Measurements from ENCODE around the gene MUC6. TPM values are rescaled to one million over a fixed set of nuclear protein-coding genes. Genes with fewer than 3 reads are reported as not detected.
A peak's percentile ranks its signal among the peaks of the same experiment; 100 is the strongest.

Gene MUC6
- polyA plus RNA-seq, 1 of the 3 experiments (the other 2 are of a cell fraction): not detected

DNA sequence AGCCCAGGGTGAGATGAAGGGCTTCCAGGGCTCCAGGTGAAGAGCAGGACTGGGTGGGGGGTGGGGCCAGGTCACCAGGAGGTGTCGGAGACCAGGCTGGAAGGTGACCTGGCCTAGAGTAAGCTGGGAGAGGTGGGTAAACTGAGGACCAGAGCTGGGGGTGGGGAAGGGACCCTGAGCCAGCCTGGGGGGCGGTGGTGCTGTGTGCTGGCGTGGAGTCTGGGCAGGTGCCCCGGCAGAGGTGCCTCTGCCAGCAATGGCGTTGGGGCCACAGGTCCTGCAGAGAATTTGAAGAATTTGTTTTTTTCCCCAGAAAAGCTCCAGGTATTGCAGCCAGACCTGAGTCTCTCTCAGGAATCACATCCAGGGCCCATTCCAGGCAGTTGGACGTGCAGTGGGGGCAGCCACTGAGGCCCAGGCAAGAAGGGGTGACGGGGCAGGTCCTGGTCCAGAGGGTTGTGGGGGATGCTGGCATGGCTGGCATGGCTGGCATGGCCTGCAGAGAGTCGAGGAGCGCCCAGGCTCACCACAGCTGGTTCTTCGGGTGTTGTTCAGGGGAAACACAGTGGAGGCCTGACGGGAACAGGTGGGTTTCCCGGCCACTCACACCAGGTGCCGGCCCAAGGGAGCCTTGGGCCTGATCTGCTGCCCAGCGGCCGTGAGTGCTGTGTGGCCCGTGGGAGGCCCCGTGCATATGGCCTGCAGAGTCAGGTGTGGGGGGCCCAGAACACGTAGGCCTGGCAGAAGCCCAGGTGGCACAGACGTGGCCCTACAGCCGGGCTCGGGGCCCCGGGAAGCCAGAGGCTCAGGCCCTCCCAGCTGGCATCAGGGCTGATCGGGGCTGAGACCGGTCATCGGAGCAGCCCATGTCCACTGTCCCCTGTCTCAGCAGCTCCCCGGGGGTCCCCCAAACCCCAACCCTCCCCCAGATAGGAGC is 6.4 kb upstream of the MUC6 start:
- no peaks in the 10 kb centered on the region for H3F3A ChIP-seq (replicated peaks; ENCODE audit: insufficient read depth)
- TF ChIP-seq, protein P1, sequence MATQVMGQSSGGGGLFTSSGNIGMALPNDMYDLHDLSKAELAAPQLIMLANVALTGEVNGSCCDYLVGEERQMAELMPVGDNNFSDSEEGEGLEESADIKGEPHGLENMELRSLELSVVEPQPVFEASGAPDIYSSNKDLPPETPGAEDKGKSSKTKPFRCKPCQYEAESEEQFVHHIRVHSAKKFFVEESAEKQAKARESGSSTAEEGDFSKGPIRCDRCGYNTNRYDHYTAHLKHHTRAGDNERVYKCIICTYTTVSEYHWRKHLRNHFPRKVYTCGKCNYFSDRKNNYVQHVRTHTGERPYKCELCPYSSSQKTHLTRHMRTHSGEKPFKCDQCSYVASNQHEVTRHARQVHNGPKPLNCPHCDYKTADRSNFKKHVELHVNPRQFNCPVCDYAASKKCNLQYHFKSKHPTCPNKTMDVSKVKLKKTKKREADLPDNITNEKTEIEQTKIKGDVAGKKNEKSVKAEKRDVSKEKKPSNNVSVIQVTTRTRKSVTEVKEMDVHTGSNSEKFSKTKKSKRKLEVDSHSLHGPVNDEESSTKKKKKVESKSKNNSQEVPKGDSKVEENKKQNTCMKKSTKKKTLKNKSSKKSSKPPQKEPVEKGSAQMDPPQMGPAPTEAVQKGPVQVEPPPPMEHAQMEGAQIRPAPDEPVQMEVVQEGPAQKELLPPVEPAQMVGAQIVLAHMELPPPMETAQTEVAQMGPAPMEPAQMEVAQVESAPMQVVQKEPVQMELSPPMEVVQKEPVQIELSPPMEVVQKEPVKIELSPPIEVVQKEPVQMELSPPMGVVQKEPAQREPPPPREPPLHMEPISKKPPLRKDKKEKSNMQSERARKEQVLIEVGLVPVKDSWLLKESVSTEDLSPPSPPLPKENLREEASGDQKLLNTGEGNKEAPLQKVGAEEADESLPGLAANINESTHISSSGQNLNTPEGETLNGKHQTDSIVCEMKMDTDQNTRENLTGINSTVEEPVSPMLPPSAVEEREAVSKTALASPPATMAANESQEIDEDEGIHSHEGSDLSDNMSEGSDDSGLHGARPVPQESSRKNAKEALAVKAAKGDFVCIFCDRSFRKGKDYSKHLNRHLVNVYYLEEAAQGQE (IDR thresholded peaks at IDR 0.05; ENCODE audit: low read depth, low read length): no peak
- no peak for TF ChIP-seq FOXJ3 (CRISPR knock-in tag; IDR thresholded peaks at IDR 0.05)
- TF ChIP-seq, protein P2, sequence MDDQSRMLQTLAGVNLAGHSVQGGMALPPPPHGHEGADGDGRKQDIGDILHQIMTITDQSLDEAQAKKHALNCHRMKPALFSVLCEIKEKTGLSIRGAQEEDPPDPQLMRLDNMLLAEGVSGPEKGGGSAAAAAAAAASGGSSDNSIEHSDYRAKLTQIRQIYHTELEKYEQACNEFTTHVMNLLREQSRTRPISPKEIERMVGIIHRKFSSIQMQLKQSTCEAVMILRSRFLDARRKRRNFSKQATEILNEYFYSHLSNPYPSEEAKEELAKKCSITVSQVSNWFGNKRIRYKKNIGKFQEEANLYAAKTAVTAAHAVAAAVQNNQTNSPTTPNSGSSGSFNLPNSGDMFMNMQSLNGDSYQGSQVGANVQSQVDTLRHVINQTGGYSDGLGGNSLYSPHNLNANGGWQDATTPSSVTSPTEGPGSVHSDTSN (IDR thresholded peaks at IDR 0.05): no peak
- no peak for TF ChIP-seq POLR2AphosphoS5 (IDR thresholded peaks at IDR 0.05; ENCODE audit: low read depth, low read length)
- no peak for TF ChIP-seq MEF2A (IDR thresholded peaks at IDR 0.05; ENCODE audit: borderline replicate concordance, low read depth)
- no peak for TF ChIP-seq RXRA (IDR thresholded peaks at IDR 0.05; ENCODE audit: borderline replicate concordance, low read depth)
- no peak for TF ChIP-seq JUND (IDR thresholded peaks at IDR 0.05)
- TF ChIP-seq NFIC (IDR thresholded peaks at IDR 0.05; ENCODE audit: borderline replicate concordance): no peak
- no peak for TF ChIP-seq RFX5 (IDR thresholded peaks at IDR 0.05; ENCODE audit: low read length)
- TF ChIP-seq TEAD4 (IDR thresholded peaks at IDR 0.05; ENCODE audit: borderline replicate concordance, insufficient read depth): no peak
- no peak for TF ChIP-seq MXI1 (IDR thresholded peaks at IDR 0.05; ENCODE audit: low read depth, low read length)
- TF ChIP-seq SIN3A (IDR thresholded peaks at IDR 0.05; ENCODE audit: borderline replicate concordance, low read depth, low read length): no peak
- no peak for TF ChIP-seq ELF1 (IDR thresholded peaks at IDR 0.05)
- no peak for TF ChIP-seq EZH2phosphoT487 (IDR thresholded peaks at IDR 0.05; ENCODE audit: borderline replicate concordance, low read depth)
- TF ChIP-seq, protein P3, sequence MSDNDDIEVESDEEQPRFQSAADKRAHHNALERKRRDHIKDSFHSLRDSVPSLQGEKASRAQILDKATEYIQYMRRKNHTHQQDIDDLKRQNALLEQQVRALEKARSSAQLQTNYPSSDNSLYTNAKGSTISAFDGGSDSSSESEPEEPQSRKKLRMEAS (IDR thresholded peaks at IDR 0.05; ENCODE audit: low read depth): no peak
- TF ChIP-seq FOXM1 (IDR thresholded peaks at IDR 0.05; ENCODE audit: low read depth): no peak
- TF ChIP-seq EP300 (IDR thresholded peaks at IDR 0.05; ENCODE audit: borderline replicate concordance in 1 of 2, low read depth in 1 of 2, low read length in 1 of 2): no peak
- TF ChIP-seq GABPA (IDR thresholded peaks at IDR 0.05; ENCODE audit: low read depth): no peak
- TF ChIP-seq, protein P4, sequence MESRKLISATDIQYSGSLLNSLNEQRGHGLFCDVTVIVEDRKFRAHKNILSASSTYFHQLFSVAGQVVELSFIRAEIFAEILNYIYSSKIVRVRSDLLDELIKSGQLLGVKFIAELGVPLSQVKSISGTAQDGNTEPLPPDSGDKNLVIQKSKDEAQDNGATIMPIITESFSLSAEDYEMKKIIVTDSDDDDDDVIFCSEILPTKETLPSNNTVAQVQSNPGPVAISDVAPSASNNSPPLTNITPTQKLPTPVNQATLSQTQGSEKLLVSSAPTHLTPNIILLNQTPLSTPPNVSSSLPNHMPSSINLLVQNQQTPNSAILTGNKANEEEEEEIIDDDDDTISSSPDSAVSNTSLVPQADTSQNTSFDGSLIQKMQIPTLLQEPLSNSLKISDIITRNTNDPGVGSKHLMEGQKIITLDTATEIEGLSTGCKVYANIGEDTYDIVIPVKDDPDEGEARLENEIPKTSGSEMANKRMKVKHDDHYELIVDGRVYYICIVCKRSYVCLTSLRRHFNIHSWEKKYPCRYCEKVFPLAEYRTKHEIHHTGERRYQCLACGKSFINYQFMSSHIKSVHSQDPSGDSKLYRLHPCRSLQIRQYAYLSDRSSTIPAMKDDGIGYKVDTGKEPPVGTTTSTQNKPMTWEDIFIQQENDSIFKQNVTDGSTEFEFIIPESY (IDR thresholded peaks at IDR 0.05; ENCODE audit: borderline replicate concordance, low read depth): no peak
- TF ChIP-seq, protein P5, sequence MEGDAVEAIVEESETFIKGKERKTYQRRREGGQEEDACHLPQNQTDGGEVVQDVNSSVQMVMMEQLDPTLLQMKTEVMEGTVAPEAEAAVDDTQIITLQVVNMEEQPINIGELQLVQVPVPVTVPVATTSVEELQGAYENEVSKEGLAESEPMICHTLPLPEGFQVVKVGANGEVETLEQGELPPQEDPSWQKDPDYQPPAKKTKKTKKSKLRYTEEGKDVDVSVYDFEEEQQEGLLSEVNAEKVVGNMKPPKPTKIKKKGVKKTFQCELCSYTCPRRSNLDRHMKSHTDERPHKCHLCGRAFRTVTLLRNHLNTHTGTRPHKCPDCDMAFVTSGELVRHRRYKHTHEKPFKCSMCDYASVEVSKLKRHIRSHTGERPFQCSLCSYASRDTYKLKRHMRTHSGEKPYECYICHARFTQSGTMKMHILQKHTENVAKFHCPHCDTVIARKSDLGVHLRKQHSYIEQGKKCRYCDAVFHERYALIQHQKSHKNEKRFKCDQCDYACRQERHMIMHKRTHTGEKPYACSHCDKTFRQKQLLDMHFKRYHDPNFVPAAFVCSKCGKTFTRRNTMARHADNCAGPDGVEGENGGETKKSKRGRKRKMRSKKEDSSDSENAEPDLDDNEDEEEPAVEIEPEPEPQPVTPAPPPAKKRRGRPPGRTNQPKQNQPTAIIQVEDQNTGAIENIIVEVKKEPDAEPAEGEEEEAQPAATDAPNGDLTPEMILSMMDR (IDR thresholded peaks at IDR 0.05): no peak
- H3K4me1 ChIP-seq (ENCODE audit: control insufficient read depth in 1 of 2, insufficient read depth in 2 of 2, low read depth in 1 of 2, low read length in 1 of 2): peaks cover 0 to 7% of the 10 kb centered on the region in 2 experiments; a peak in 1 of 4 replicates
- H3K4me2 ChIP-seq: no peak overlapping the region
- ChIA-PET POLR2A (no interaction called here), CTCF (interaction anchor here (1.5 to 4.3 kb wide), 3 partner anchors 8 to 195 kb away, joined by 4 to 25 read pairs (median 16); partner anchors contain the start of gene AP2A2)
- H3K4me3 ChIP-seq (ENCODE audit: low read depth in 2 of 2, low read length in 1 of 2): no peak overlapping the region
- H4K20me1 ChIP-seq (ENCODE audit: insufficient read depth): no peaks in the 10 kb centered on the region
- H3K79me2 ChIP-seq (ENCODE audit: insufficient read depth): no peaks in the 10 kb centered on the region
- H3K9ac ChIP-seq: no peak overlapping the region
- H3K9me2 ChIP-seq: no peaks in the 10 kb centered on the region
- 59% methylated on average over 7 of the region's 26 CpGs for WGBS (ENCODE audit: low lambda C conversion rate)
- no peaks in the 10 kb centered on the region for H3K36me3 ChIP-seq (replicated peaks in 1 of 2; ENCODE audit: control insufficient read depth in 1 of 2, insufficient read depth in 2 of 2, low read length in 1 of 2)
- no peaks in the 10 kb centered on the region; the same call in 1 of the 2 replicates for H3K27me3 ChIP-seq (ENCODE audit: insufficient read depth)
- peak; percentile 30 for DNase-seq
- H3K27ac ChIP-seq (ENCODE audit: low read depth in 2 of 2, low read length in 1 of 2): no peak overlapping the region
- H3K9me3 ChIP-seq: no peaks in the 10 kb centered on the region
- H2AFZ ChIP-seq (ENCODE audit: low read depth): no peak overlapping the region

All from SK-N-SH (cell line).